ENCODE data around the gene PWP1.

DNA sequence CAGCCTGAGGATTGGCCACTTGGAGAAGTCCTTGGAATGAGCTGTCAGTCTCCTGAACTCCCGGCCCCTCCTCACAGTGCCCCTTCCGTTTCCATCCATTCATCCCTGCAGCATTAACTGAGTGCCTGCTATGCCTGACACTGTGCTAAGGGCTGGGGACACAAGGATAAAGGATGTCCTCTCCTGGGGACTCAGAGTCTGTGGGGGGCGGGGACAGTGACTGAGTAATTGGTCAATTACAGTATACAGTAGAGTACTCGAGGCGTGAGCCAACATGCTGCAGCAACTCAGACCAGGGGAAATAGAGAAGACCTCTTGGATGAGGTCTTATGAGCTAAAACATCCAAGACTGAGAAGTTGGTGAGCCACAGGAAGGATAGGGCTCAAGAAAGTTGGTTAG is 43.4 kb upstream of the PWP1 start:
- TF ChIP-seq EZH2 (IDR thresholded peaks at IDR 0.05; ENCODE audit: borderline replicate concordance, low read depth, low read length, poor library complexity, severe bottlenecking) (no peak), CTCF (conservative IDR thresholded peaks at IDR 0.05; ENCODE audit: low read depth, low read length) (no peak)
